ENCODE results near the gene PDZD4.

DNA sequence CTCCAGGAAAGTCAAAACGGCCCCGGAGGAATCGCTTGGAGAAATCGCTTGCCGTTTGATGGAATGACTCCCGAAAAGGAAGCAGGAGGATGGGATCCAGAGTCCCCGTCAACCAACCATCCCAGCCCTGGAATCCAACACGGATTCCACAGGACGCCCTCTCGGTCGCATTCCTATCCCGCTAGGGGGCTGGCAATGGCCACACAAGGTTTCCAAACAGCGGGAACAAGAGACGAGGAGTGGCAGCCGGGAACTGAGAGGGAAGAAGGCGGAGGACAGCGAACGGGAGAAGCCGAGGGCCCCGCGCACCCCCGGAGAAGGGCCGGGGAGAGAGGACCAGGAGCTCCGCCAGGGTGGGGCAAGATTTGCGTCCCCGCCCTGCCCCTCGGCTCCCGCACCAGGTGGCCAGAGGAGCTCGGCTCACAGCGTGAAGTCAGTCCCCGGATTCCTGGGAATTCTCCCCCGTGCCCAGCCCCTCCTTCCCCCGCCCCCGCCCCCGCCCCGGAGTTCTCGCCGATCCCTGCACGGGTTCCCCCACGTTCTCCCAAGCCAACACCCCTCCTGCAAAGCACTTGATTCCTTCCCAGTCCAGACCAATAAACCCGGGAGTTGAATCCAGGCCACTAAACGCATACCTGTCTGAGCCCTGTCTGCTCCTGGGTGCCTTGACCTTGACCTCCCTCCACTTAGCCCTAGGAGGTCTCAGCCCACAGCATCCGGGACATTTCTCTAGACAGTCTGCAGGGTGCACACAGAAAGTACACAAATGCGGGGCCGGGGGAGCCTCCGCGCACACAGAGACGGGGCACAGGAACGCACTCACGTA lies 1.4 kb downstream of the PDZD4 start:
- TF ChIP-seq, protein P1, sequence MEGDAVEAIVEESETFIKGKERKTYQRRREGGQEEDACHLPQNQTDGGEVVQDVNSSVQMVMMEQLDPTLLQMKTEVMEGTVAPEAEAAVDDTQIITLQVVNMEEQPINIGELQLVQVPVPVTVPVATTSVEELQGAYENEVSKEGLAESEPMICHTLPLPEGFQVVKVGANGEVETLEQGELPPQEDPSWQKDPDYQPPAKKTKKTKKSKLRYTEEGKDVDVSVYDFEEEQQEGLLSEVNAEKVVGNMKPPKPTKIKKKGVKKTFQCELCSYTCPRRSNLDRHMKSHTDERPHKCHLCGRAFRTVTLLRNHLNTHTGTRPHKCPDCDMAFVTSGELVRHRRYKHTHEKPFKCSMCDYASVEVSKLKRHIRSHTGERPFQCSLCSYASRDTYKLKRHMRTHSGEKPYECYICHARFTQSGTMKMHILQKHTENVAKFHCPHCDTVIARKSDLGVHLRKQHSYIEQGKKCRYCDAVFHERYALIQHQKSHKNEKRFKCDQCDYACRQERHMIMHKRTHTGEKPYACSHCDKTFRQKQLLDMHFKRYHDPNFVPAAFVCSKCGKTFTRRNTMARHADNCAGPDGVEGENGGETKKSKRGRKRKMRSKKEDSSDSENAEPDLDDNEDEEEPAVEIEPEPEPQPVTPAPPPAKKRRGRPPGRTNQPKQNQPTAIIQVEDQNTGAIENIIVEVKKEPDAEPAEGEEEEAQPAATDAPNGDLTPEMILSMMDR (IDR thresholded peaks at IDR 0.05): no peak
- TF ChIP-seq POLR2AphosphoS5 (IDR thresholded peaks at IDR 0.05): no peak

Data from transverse colon (tissue), 4 donors.